ENCODE results near the gene IDH3G. TPM values are rescaled to one million over a fixed set of nuclear protein-coding genes. Genes with fewer than 3 reads are reported as not detected.
A peak's percentile ranks its signal among the peaks of the same experiment; 100 is the strongest.

Gene IDH3G
- total and polyA plus RNA-seq, 7 experiments from 2014 or later: 44.1 to 125 (median 65.8) TPM

DNA sequence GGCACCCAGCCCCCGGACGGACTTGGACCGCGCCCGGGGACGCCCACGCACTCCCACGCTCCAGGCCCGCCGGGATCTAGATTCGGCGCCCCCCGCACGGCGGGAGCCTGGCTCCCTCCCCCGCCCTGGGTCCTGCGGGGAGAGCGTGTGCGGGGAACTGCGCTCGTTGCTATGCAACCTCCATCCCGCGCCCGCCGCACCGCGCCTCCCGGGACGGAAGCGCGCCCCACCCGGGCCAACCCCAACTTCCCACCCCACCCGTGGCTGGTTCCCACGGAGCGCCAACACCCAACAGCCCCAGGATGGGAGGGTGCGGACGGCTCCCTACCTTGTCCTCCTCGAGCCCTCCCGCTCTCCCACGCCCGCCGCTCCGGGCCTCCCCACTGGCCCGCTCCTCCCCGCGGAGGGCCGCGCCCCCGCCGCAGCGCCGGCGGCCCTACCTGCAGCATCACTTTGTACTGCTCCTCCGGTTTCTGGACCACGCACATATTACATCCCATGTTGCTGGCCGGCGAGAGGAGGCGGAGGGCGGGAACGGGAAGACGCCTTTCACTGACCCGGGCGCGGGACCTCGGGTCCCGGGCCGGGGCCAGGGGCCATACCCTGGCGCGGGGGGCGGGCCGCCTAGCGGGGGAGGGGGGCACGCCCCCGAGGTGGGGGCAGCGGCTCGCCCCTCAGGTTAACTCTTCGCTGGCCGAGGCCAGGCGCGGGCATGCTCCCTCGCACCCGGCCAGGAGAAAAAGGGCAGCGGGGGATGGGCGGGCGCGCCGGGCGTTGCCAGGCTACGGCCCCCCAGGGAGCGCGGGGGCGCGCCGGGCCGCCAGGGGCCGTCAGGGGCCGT lies 35.8 kb upstream of the IDH3G start, which contains the start of gene PDZD4:
Gene PDZD4, minus strand, starts transcription at position 746 of the 841 bp plus-strand sequence. Its CDS starts 246 bp downstream, at position 500.
- peak within 1 kb of the TSS; percentile 24 for H3K4me3 ChIP-seq (ENCODE audit: low read length)
- H3K4me1 ChIP-seq (ENCODE audit: control insufficient read depth in 2 of 2, insufficient read depth in 2 of 2, low read length in 2 of 2): peaks cover 0 to 3% of the 10 kb centered on the region in 2 donors
- H3K27me3 ChIP-seq (ENCODE audit: control insufficient read depth in 2 of 2, insufficient read depth in 2 of 2, low read length in 2 of 2): no peaks in the 10 kb centered on the region
- H3K36me3 ChIP-seq (ENCODE audit: control insufficient read depth in 2 of 3, insufficient read depth in 3 of 3, low read length in 3 of 3): no peaks in the 10 kb centered on the region
- peak within 1 kb of the TSS; percentile 7 for H3K27ac ChIP-seq (ENCODE audit: low read depth, low read length)
- H3K36me3 Mint-ChIP-seq: peaks cover 0 to 5% (median 0%) of the 10 kb centered on the region in 5 donors
- intact Hi-C loops (cut with micrococcal nuclease): loop anchor here in 1 of 2 donors (1.0 to 5.0 kb wide), 2 partner anchors 11 to 47 kb away; no protein-coding TSS in a partner anchor
- CTCF ChIA-PET: no interaction called here
- H3K9me3 Mint-ChIP-seq: peaks cover 0 to 3% (median 0%) of the 10 kb centered on the region in 11 donors
- no peaks in the 10 kb centered on the region for H3K9me3 ChIP-seq (ENCODE audit: control insufficient read depth in 2 of 3, low read length in 3 of 3)
- DNase-seq (peak in 1 of 9 donors; percentile 30), ATAC-seq (peak; percentile 52)
- peaks cover 0 to 39% (median 0%) of the 10 kb centered on the region in 5 donors for H3K27me3 Mint-ChIP-seq
- POLR2A ChIA-PET: no interaction called here
- H3K4me1 Mint-ChIP-seq: peaks cover 10 to 29% (median 16%) of the 10 kb centered on the region in 7 donors
- H3K27ac Mint-ChIP-seq: peak within 1 kb of the TSS in 3 of 9 donors; percentile 41 to 58 (median 46)
- H3K4me3 Mint-ChIP-seq: peak within 1 kb of the TSS; percentile 20 to 83 (median 73)

DNA sequence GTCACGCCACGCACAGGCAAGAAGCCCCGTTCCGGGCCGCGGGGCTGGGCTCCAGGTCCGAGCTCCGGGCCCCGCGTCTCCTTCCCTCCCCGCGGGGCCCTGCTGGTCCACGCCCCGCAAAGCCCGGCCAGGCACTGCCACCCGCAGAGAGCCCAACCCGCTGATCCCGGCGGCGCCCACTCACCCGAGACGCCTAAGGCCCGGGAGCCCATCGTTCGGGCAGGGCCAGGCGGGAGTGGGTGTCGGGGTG lies 35.3 kb upstream of the IDH3G start:
- peaks cover 10 to 33% (median 16%) of the 10 kb centered on the region in 7 donors for H3K4me1 Mint-ChIP-seq
- H3K27ac Mint-ChIP-seq: peak overlapping the region in 3 of 9 donors; percentile 41 to 58 (median 46)
- H3K27me3 Mint-ChIP-seq: peaks cover 0 to 39% (median 0%) of the 10 kb centered on the region in 5 donors
- H3K36me3 Mint-ChIP-seq: peaks cover 0 to 5% (median 0%) of the 10 kb centered on the region in 5 donors
- Histone ChIP-seq H3K4me3 (ENCODE audit: low read length) (peak overlapping the region; percentile 24), H3K9me3 (ENCODE audit: control insufficient read depth in 2 of 3, low read length in 3 of 3) (no peaks in the 10 kb centered on the region), H3K27ac (ENCODE audit: low read depth, low read length) (peak overlapping the region; percentile 7), H3K27me3 (ENCODE audit: control insufficient read depth in 2 of 2, insufficient read depth in 2 of 2, low read length in 2 of 2) (no peaks in the 10 kb centered on the region), H3K36me3 (ENCODE audit: control insufficient read depth in 2 of 3, insufficient read depth in 3 of 3, low read length in 3 of 3) (no peaks in the 10 kb centered on the region), H3K4me1 (ENCODE audit: control insufficient read depth in 2 of 2, insufficient read depth in 2 of 2, low read length in 2 of 2) (peaks cover 0 to 3% of the 10 kb centered on the region in 2 donors)
- intact Hi-C loops (cut with micrococcal nuclease): loop anchor here in 1 of 2 donors (1.0 kb wide), 1 partner anchor 10 kb away; no protein-coding TSS in a partner anchor
- peak overlapping the region; percentile 17 to 83 (median 72) for H3K4me3 Mint-ChIP-seq
- POLR2A ChIA-PET: no interaction called here
- CTCF ChIA-PET: no interaction called here
- ATAC-seq (no peak), DNase-seq (no peak)
- peaks cover 0 to 3% (median 0%) of the 10 kb centered on the region in 11 donors for H3K9me3 Mint-ChIP-seq

DNA sequence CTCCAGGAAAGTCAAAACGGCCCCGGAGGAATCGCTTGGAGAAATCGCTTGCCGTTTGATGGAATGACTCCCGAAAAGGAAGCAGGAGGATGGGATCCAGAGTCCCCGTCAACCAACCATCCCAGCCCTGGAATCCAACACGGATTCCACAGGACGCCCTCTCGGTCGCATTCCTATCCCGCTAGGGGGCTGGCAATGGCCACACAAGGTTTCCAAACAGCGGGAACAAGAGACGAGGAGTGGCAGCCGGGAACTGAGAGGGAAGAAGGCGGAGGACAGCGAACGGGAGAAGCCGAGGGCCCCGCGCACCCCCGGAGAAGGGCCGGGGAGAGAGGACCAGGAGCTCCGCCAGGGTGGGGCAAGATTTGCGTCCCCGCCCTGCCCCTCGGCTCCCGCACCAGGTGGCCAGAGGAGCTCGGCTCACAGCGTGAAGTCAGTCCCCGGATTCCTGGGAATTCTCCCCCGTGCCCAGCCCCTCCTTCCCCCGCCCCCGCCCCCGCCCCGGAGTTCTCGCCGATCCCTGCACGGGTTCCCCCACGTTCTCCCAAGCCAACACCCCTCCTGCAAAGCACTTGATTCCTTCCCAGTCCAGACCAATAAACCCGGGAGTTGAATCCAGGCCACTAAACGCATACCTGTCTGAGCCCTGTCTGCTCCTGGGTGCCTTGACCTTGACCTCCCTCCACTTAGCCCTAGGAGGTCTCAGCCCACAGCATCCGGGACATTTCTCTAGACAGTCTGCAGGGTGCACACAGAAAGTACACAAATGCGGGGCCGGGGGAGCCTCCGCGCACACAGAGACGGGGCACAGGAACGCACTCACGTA lies 34.8 kb upstream of the IDH3G start:
- DNase-seq: no peak
- Mint-ChIP-seq H3K27me3 (peaks cover 0 to 39% (median 0%) of the 10 kb centered on the region in 5 donors), H3K27ac (peak overlapping the region in 3 of 9 donors; percentile 41 to 58 (median 46)), H3K9me3 (peaks cover 0 to 3% (median 0%) of the 10 kb centered on the region in 11 donors), H3K36me3 (peaks cover 0 to 5% (median 0%) of the 10 kb centered on the region in 5 donors), H3K4me3 (peak overlapping the region; percentile 17 to 83 (median 72)), H3K4me1 (peaks cover 10 to 37% (median 20%) of the 10 kb centered on the region in 7 donors)
- no peaks in the 10 kb centered on the region for H3K36me3 ChIP-seq (ENCODE audit: control insufficient read depth in 2 of 3, insufficient read depth in 3 of 3, low read length in 3 of 3)
- H3K4me3 ChIP-seq (ENCODE audit: low read length): peak overlapping the region; percentile 24
- peaks cover 0 to 3% of the 10 kb centered on the region in 2 donors for H3K4me1 ChIP-seq (ENCODE audit: control insufficient read depth in 2 of 2, insufficient read depth in 2 of 2, low read length in 2 of 2)
- ChIA-PET POLR2A (no interaction called here), CTCF (no interaction called here)
- H3K27ac ChIP-seq (ENCODE audit: low read depth, low read length): no peak overlapping the region
- intact Hi-C loops (cut with micrococcal nuclease): loop anchor here in 1 of 2 donors (1.0 kb wide), 1 partner anchor 10 kb away; no protein-coding TSS in a partner anchor
- ATAC-seq: peak; percentile 42
- H3K27me3 ChIP-seq (ENCODE audit: control insufficient read depth in 2 of 2, insufficient read depth in 2 of 2, low read length in 2 of 2): no peaks in the 10 kb centered on the region
- H3K9me3 ChIP-seq (ENCODE audit: control insufficient read depth in 2 of 3, low read length in 3 of 3): no peaks in the 10 kb centered on the region

- POLR2A ChIA-PET: no interaction called here
- no peak for ATAC-seq
- H3K4me3 Mint-ChIP-seq: peak overlapping the region in 3 of 10 donors; percentile 25 to 71 (median 46)
- H3K9me3 ChIP-seq (ENCODE audit: control insufficient read depth in 2 of 3, low read length in 3 of 3): no peaks in the 10 kb centered on the region
- no peak overlapping the region for H3K4me3 ChIP-seq (ENCODE audit: low read length)
- peak overlapping the region in 1 of 9 donors; percentile 53 for H3K27ac Mint-ChIP-seq
- peaks cover 0 to 42% (median 0%) of the 10 kb centered on the region in 5 donors for H3K27me3 Mint-ChIP-seq
- intact Hi-C loops (cut with micrococcal nuclease): no loop called here
- no peaks in the 10 kb centered on the region for H3K36me3 ChIP-seq (ENCODE audit: control insufficient read depth in 2 of 3, insufficient read depth in 3 of 3, low read length in 3 of 3)
- no peak for DNase-seq
- H3K36me3 Mint-ChIP-seq: peaks cover 0 to 5% (median 0%) of the 10 kb centered on the region in 5 donors
- H3K4me1 ChIP-seq (ENCODE audit: control insufficient read depth in 2 of 2, insufficient read depth in 2 of 2, low read length in 2 of 2): peaks cover 0 to 3% of the 10 kb centered on the region in 2 donors
- no peak overlapping the region for H3K27ac ChIP-seq (ENCODE audit: low read depth, low read length)
- H3K27me3 ChIP-seq (ENCODE audit: control insufficient read depth in 2 of 2, insufficient read depth in 2 of 2, low read length in 2 of 2): no peaks in the 10 kb centered on the region
- CTCF ChIA-PET: no interaction called here
- H3K9me3 Mint-ChIP-seq: peaks cover 0 to 3% (median 0%) of the 10 kb centered on the region in 11 donors
- H3K4me1 Mint-ChIP-seq: peaks cover 10 to 42% (median 24%) of the 10 kb centered on the region in 7 donors
These were observed 34.1 kb upstream of the IDH3G start for GRCh38 chrX:153828308-153828707.

DNA sequence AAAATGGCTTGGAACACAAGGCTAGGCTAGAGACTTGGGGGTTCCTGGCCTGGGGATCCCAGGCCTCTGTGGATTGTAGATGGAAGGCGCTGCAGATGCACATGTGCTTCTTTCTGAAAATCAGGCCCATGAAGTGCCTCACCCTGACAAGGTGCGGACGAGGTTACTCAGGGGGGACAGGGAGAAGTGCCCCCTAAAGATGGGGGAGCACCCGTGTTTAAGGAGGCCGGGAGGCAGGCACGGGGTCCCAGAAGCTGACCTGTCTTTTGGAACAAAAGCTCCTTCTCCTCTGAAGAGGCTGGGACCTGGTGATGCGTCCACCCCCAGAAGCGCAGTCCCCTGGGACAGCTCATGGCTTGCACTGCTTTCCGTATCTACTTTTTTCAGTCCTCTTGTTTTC lies 33.7 kb upstream of the IDH3G start:
- H3K4me3 Mint-ChIP-seq: peak overlapping the region in 8 of 10 donors; percentile 2 to 71 (median 29)
- H3K27me3 ChIP-seq (ENCODE audit: control insufficient read depth in 2 of 2, insufficient read depth in 2 of 2, low read length in 2 of 2): no peaks in the 10 kb centered on the region
- H3K4me3 ChIP-seq (ENCODE audit: low read length): no peak overlapping the region

GRCh38 chrX:153827016-153827415 lies 32.8 kb upstream of the IDH3G start:
- no peaks in the 10 kb centered on the region for H3K27me3 ChIP-seq (ENCODE audit: control insufficient read depth in 2 of 2, insufficient read depth in 2 of 2, low read length in 2 of 2)

More for the DNA sequence above, 33.7 kb upstream of the IDH3G start:
- no peak for DNase-seq
- Histone ChIP-seq H3K4me1 (ENCODE audit: control insufficient read depth in 2 of 2, insufficient read depth in 2 of 2, low read length in 2 of 2) (peaks cover 0 to 3% of the 10 kb centered on the region in 2 donors), H3K36me3 (ENCODE audit: control insufficient read depth in 2 of 3, insufficient read depth in 3 of 3, low read length in 3 of 3) (no peaks in the 10 kb centered on the region), H3K9me3 (ENCODE audit: control insufficient read depth in 2 of 3, low read length in 3 of 3) (no peaks in the 10 kb centered on the region), H3K27ac (ENCODE audit: low read depth, low read length) (no peak overlapping the region)
- peaks cover 0 to 5% (median 0%) of the 10 kb centered on the region in 5 donors for H3K36me3 Mint-ChIP-seq
- no peak for ATAC-seq
- ChIA-PET CTCF (no interaction called here), POLR2A (no interaction called here)
- peaks cover 0 to 3% (median 0%) of the 10 kb centered on the region in 11 donors for H3K9me3 Mint-ChIP-seq
- peak overlapping the region in 3 of 9 donors; percentile 34 to 71 (median 53) for H3K27ac Mint-ChIP-seq
- intact Hi-C loops (cut with micrococcal nuclease): no loop called here
- H3K27me3 Mint-ChIP-seq: peaks cover 0 to 39% (median 0%) of the 10 kb centered on the region in 5 donors
- H3K4me1 Mint-ChIP-seq: peaks cover 10 to 42% (median 24%) of the 10 kb centered on the region in 7 donors

More at GRCh38 chrX:153827016-153827415, 32.8 kb upstream of the IDH3G start:
- CTCF ChIA-PET: no interaction called here
- Mint-ChIP-seq H3K27ac (peak overlapping the region in 5 of 9 donors; percentile 12 to 79 (median 58)), H3K9me3 (peaks cover 0 to 2% (median 0%) of the 10 kb centered on the region in 11 donors), H3K36me3 (peaks cover 0 to 5% (median 0%) of the 10 kb centered on the region in 5 donors), H3K4me3 (peak overlapping the region in 7 of 10 donors; percentile 0 to 41 (median 27)), H3K4me1 (peaks cover 13 to 50% (median 32%) of the 10 kb centered on the region in 7 donors), H3K27me3 (peaks cover 0 to 35% (median 0%) of the 10 kb centered on the region in 5 donors)
- Histone ChIP-seq H3K9me3 (ENCODE audit: control insufficient read depth in 2 of 3, low read length in 3 of 3) (no peaks in the 10 kb centered on the region), H3K27ac (ENCODE audit: low read depth, low read length) (no peak overlapping the region), H3K36me3 (ENCODE audit: control insufficient read depth in 2 of 3, insufficient read depth in 3 of 3, low read length in 3 of 3) (no peaks in the 10 kb centered on the region), H3K4me1 (ENCODE audit: control insufficient read depth in 2 of 2, insufficient read depth in 2 of 2, low read length in 2 of 2) (peaks cover 7 to 10% of the 10 kb centered on the region in 2 donors), H3K4me3 (ENCODE audit: low read length) (no peak overlapping the region)
- intact Hi-C loops (cut with micrococcal nuclease): no loop called here
- DNase-seq: peak in 1 of 9 donors; percentile 21
- ATAC-seq: no peak
- POLR2A ChIA-PET: no interaction called here
